ENCODE results near the gene ATP13A1. TPM values are rescaled to one million over a fixed set of nuclear protein-coding genes. Genes with fewer than 3 reads are reported as not detected.

ATP13A1 gene
- total RNA-seq, 2 experiments from 2014 or later = 58.3 to 122 TPM

- TSS peak; percentile 78 for BruUV-seq (replicated peaks)
- H3K4me2 ChIP-seq (ENCODE audit: low read length) = peak overlapping the region; percentile 82
- peaks cover 48% of the 10 kb centered on the region for H3K4me1 ChIP-seq (ENCODE audit: insufficient read depth, low read length, poor library complexity, severe bottlenecking)
- peaks cover 37% of the 10 kb centered on the region for H3K36me3 ChIP-seq (ENCODE audit: insufficient read depth, low read length)
- H3K4me3 ChIP-seq (ENCODE audit: low read depth, low read length, poor library complexity, severe bottlenecking) = peak overlapping the region; percentile 88
- ChIA-PET POLR2A (interaction anchor here (0.8 to 1.2 kb wide), 4 partner anchors 9 to 203 kb away, joined by 3 to 5 read pairs (median 4); partner anchors contain the start of gene ZNF253), CTCF (ENCODE audit: unreplicated experiment) (no interaction called here)
- H3K9me3 ChIP-seq (ENCODE audit: low read length) = no peaks in the 10 kb centered on the region
- TF ChIP-seq CTCF (conservative IDR thresholded peaks at IDR 0.05; ENCODE audit: low read length) = no peak
- no peak for TF ChIP-seq EZH2phosphoT487 (IDR thresholded peaks at IDR 0.05; ENCODE audit: borderline replicate concordance, low read depth, low read length)
- H2AFZ ChIP-seq (ENCODE audit: low read length) = no peak overlapping the region
- peaks cover 15% of the 10 kb centered on the region; the same call in 1 of the 2 replicates for H4K20me1 ChIP-seq (ENCODE audit: insufficient read depth, low read length)
- no peaks in the 10 kb centered on the region for H3K9me2 ChIP-seq (ENCODE audit: insufficient read depth, low read length)
- intact Hi-C loops (cut with micrococcal nuclease; ENCODE audit: unreplicated experiment) = loop anchor here (10.0 kb wide), 2 partner anchors 258 to 498 kb away; partner anchors contain the start of gene GATAD2A
- peak; percentile 21 for DNase-seq (ENCODE audit: low spot score)
- peaks cover 34% of the 10 kb centered on the region for H3K79me2 ChIP-seq (ENCODE audit: insufficient read depth, low read depth, low read length)
- peak overlapping the region; percentile 88 for H3K27ac ChIP-seq (ENCODE audit: low read depth, low read length, poor library complexity, severe bottlenecking)
Observed at GRCh38 chr19:19662344-19662743, 1.1 kb downstream of the ATP13A1 start.

GRCh38 chr19:19661675-19662251 lies 1.7 kb downstream of the ATP13A1 start:
- POLR2A ChIA-PET = interaction anchor here (0.8 to 1.5 kb wide), 5 partner anchors 9 to 204 kb away, joined by 3 to 5 read pairs (median 4); partner anchors contain the start of gene ZNF253
- intact Hi-C loops (cut with micrococcal nuclease; ENCODE audit: unreplicated experiment) = loop anchor here (10.0 kb wide), 2 partner anchors 257 to 497 kb away; partner anchors contain the start of gene GATAD2A
- H3K9me3 ChIP-seq (ENCODE audit: low read length) = no peaks in the 10 kb centered on the region
- TF ChIP-seq CTCF (conservative IDR thresholded peaks at IDR 0.05; ENCODE audit: low read length) = no peak
- no peak for TF ChIP-seq EZH2phosphoT487 (IDR thresholded peaks at IDR 0.05; ENCODE audit: borderline replicate concordance, low read depth, low read length)
- peak; percentile 89 for DNase-seq (ENCODE audit: low spot score)
- H3K9me2 ChIP-seq (ENCODE audit: insufficient read depth, low read length) = no peaks in the 10 kb centered on the region
- peaks cover 42% of the 10 kb centered on the region for H3K4me1 ChIP-seq (ENCODE audit: insufficient read depth, low read length, poor library complexity, severe bottlenecking)
- H3K36me3 ChIP-seq (ENCODE audit: insufficient read depth, low read length) = peaks cover 43% of the 10 kb centered on the region
- BruUV-seq (replicated peaks) = no TSS peak
- peaks cover 34% of the 10 kb centered on the region for H3K79me2 ChIP-seq (ENCODE audit: insufficient read depth, low read depth, low read length)
- peak overlapping the region; percentile 82 for H3K4me2 ChIP-seq (ENCODE audit: low read length)
- CTCF ChIA-PET (ENCODE audit: unreplicated experiment) = no interaction called here
- H3K27ac ChIP-seq (ENCODE audit: low read depth, low read length, poor library complexity, severe bottlenecking) = peak overlapping the region; percentile 88
- peaks cover 15% of the 10 kb centered on the region; the same call in 1 of the 2 replicates for H4K20me1 ChIP-seq (ENCODE audit: insufficient read depth, low read length)
- H2AFZ ChIP-seq (ENCODE audit: low read length) = no peak overlapping the region
- H3K4me3 ChIP-seq (ENCODE audit: low read depth, low read length, poor library complexity, severe bottlenecking) = peak overlapping the region; percentile 88
